ENCODE measurements around the gene ANKS1B. TPM values are rescaled to one million over a fixed set of nuclear protein-coding genes. Genes with fewer than 3 reads are reported as not detected.

Gene ANKS1B
- total RNA-seq, 4 donors from 2014 or later = 1.5 to 5.5 (median 4.4) TPM

- intact Hi-C loops (cut with DNase I; ENCODE audit: low total_unique reads) = no loop called here
- WGBS, 2 donors = 66 to 75% methylated on average over 1 of the region's 1 CpG
- no peak for DNase-seq (ENCODE audit: low spot score in 2 of 2)
- no peak overlapping the region for H3K4me3 ChIP-seq (ENCODE audit: low read depth, poor library complexity, severe bottlenecking)
- TF ChIP-seq POLR2A (IDR thresholded peaks at IDR 0.05) (no peak), CTCF (IDR thresholded peaks at IDR 0.05) (no peak)
Measured at GRCh38 chr12:99859126-99859525, 125.6 kb downstream of the ANKS1B start.

- DNase-seq (ENCODE audit: low spot score in 2 of 2) = no peak
- no peak overlapping the region for H3K4me3 ChIP-seq (ENCODE audit: low read depth, poor library complexity, severe bottlenecking)
- TF ChIP-seq CTCF (IDR thresholded peaks at IDR 0.05) = no peak
- TF ChIP-seq POLR2A (IDR thresholded peaks at IDR 0.05) = no peak
- intact Hi-C loops (cut with DNase I; ENCODE audit: low total_unique reads) = no loop called here
- WGBS, 2 donors = 59 to 78% methylated on average over 5 of the region's 5 CpGs
Measured at GRCh38 chr12:99852666-99853065, 132.1 kb downstream of the ANKS1B start.

- no peak overlapping the region for H3K4me3 ChIP-seq (ENCODE audit: low read depth, poor library complexity, severe bottlenecking)
- intact Hi-C loops (cut with DNase I; ENCODE audit: low total_unique reads) = no loop called here
- no peak for DNase-seq (ENCODE audit: low spot score in 2 of 2)
- no peak for TF ChIP-seq POLR2A (IDR thresholded peaks at IDR 0.05)
Measured at GRCh38 chr12:99847936-99848335, 136.8 kb downstream of the ANKS1B start.

GRCh38 chr12:99834710-99835109 lies 150.0 kb downstream of the ANKS1B start:
- TF ChIP-seq CTCF (IDR thresholded peaks at IDR 0.05) = no peak
- no peak for TF ChIP-seq POLR2A (IDR thresholded peaks at IDR 0.05)
- 94 to 100% methylated on average over 2 of the region's 2 CpGs for WGBS, 2 donors
- intact Hi-C loops (cut with DNase I; ENCODE audit: low total_unique reads) = no loop called here
- H3K4me3 ChIP-seq (ENCODE audit: low read depth, poor library complexity, severe bottlenecking) = no peak overlapping the region
- DNase-seq (ENCODE audit: low spot score in 2 of 2) = no peak

- no peak for TF ChIP-seq CTCF (IDR thresholded peaks at IDR 0.05)
- TF ChIP-seq POLR2A (IDR thresholded peaks at IDR 0.05) = no peak
- intact Hi-C loops (cut with DNase I; ENCODE audit: low total_unique reads) = no loop called here
Measured at GRCh38 chr12:99833397-99833796, 151.3 kb downstream of the ANKS1B start.

GRCh38 chr12:99824900-99825542 lies 159.7 kb downstream of the ANKS1B start:
- no peak for TF ChIP-seq CTCF (IDR thresholded peaks at IDR 0.05)
- TF ChIP-seq POLR2A (IDR thresholded peaks at IDR 0.05) = no peak
- 64 to 67% methylated on average over 8 of the region's 8 CpGs for whole genome bisulfite sequencing, 2 donors

More at GRCh38 chr12:99833397-99833796, 151.3 kb downstream of the ANKS1B start:
- no peak overlapping the region for H3K4me3 ChIP-seq (ENCODE audit: low read depth, poor library complexity, severe bottlenecking)
- DNase-seq (ENCODE audit: low spot score in 2 of 2) = no peak
- WGBS, 2 donors = 61 to 64% methylated on average over 1 of the region's 1 CpG

More at GRCh38 chr12:99824900-99825542, 159.7 kb downstream of the ANKS1B start:
- no peak for DNase-seq (ENCODE audit: low spot score in 2 of 2)
- intact Hi-C loops (cut with DNase I; ENCODE audit: low total_unique reads) = no loop called here
- H3K4me3 ChIP-seq (ENCODE audit: low read depth, poor library complexity, severe bottlenecking) = no peak overlapping the region
